Activated CD8-positive, alpha-beta T cell treated with anti-CD3 and anti-CD28 coated beads for 36 hours (primary cell): ENCODE data around the gene NHS. TPM values are rescaled to one million over a fixed set of nuclear protein-coding genes. Genes with fewer than 3 reads are reported as not detected.

ENCODE experiments used
- ATAC-seq: fragments of 200-7000 bp; cut with Tn5 transposase; one replicate; pipeline ENCODE4 v1.10.0; 2021; ENCODE audit warnings: mild to moderate bottlenecking, moderate library complexity
- CTCF ChIA-PET: fragments of 350-600 bp; sonication (Branson Sonifier 250); formaldehyde crosslinking; loops from one replicate; lab custom pipeline; 2021; ENCODE audit warnings: antibody characterized with exemption; lab: Charles Lee
- POLR2A ChIA-PET: fragments of 350-600 bp; sonication (Branson Sonifier 250); formaldehyde crosslinking; loops from one replicate; lab custom pipeline; 2021; ENCODE audit warnings: antibody characterized with exemption; lab: Charles Lee
- DNase-seq: peaks from one replicate; pipeline ENCODE4 v3.0.0-alpha.2; 2020
- H3K27ac Mint-ChIP-seq: one replicate; pipeline ENCODE4 v1.8.0; 2021; ENCODE audit warnings: mild to moderate bottlenecking, mixed read lengths
- H3K27me3 Mint-ChIP-seq: one replicate; pipeline ENCODE4 v1.8.0; 2021; ENCODE audit warnings: mixed read lengths
- H3K36me3 Mint-ChIP-seq: one replicate; pipeline ENCODE4 v1.8.0; 2021; ENCODE audit warnings: low read depth, mixed read lengths
- H3K4me1 Mint-ChIP-seq: one replicate; pipeline ENCODE4 v1.8.0; 2021; ENCODE audit warnings: low read depth, mixed read lengths
- H3K4me3 Mint-ChIP-seq: one replicate; pipeline ENCODE4 v1.8.0; 2021; ENCODE audit warnings: mild to moderate bottlenecking, moderate library complexity, mixed read lengths
- H3K9me3 Mint-ChIP-seq: one replicate; pipeline ENCODE4 v1.8.0; 2021; ENCODE audit warnings: mixed read lengths
- CTCF ChIP-seq: fragments of 200-600 bp; IDR thresholded peaks from one replicate; pipeline ENCODE4 v1.8.0; 2022; ENCODE audit warnings: antibody characterized with exemption, mild to moderate bottlenecking
- intact Hi-C: fragments of 100-400 bp; cut with micrococcal nuclease; formaldehyde crosslinking; loops from one replicate; pipeline ENCODE4 v1.10.0; 2022
- total RNA-seq, 2 experiments: library from RNA; stranded (reverse); gene quantifications; one replicate each; pipeline ENCODE4 v1.2.3, GENCODE V29; 2021

The NHS gene
- total RNA-seq, 2 experiments from 2014 or later, result 6.9 to 7.3 TPM

- H3K9me3 Mint-ChIP-seq, result no peaks in the 10 kb centered on the region
- ChIA-PET POLR2A (no interaction called here), CTCF (no interaction called here)
- intact Hi-C loops, result no loop called here
- DNase-seq (no peak), ATAC-seq (no peak)
- no peak overlapping the region for H3K4me3 Mint-ChIP-seq
- peaks cover 5% of the 10 kb centered on the region for H3K27me3 Mint-ChIP-seq
- H3K4me1 Mint-ChIP-seq, result no peaks in the 10 kb centered on the region
- H3K27ac Mint-ChIP-seq, result no peak overlapping the region
- H3K36me3 Mint-ChIP-seq, result no peaks in the 10 kb centered on the region
- TF ChIP-seq CTCF, result no peak
Measured at GRCh38 chrX:17597836-17598439, 222.9 kb downstream of the NHS start.

- Mint-ChIP-seq H3K27me3 (peaks cover 4% of the 10 kb centered on the region), H3K36me3 (no peaks in the 10 kb centered on the region), H3K9me3 (no peaks in the 10 kb centered on the region), H3K27ac (no peak overlapping the region), H3K4me1 (no peaks in the 10 kb centered on the region), H3K4me3 (no peak overlapping the region)
- no peak for ATAC-seq
- no peak for TF ChIP-seq CTCF
- intact Hi-C loops, result no loop called here
- CTCF ChIA-PET, result no interaction called here
- no peak for DNase-seq
- POLR2A ChIA-PET, result no interaction called here
Measured at GRCh38 chrX:17601441-17602200, 226.6 kb downstream of the NHS start.

- ChIA-PET POLR2A (no interaction called here), CTCF (no interaction called here)
- Mint-ChIP-seq H3K9me3 (no peaks in the 10 kb centered on the region), H3K4me1 (no peaks in the 10 kb centered on the region), H3K36me3 (no peaks in the 10 kb centered on the region), H3K4me3 (no peak overlapping the region), H3K27me3 (peaks cover 4% of the 10 kb centered on the region), H3K27ac (no peak overlapping the region)
- no peak for DNase-seq
- ATAC-seq, result no peak
- no peak for TF ChIP-seq CTCF
- intact Hi-C loops, result no loop called here
Measured at GRCh38 chrX:17602245-17602644, 227.2 kb downstream of the NHS start.

GRCh38 chrX:17603196-17603595 is 228.2 kb downstream of the NHS start:
- intact Hi-C loops, result no loop called here
- CTCF ChIA-PET, result no interaction called here

More at GRCh38 chrX:17603196-17603595, 228.2 kb downstream of the NHS start:
- POLR2A ChIA-PET, result no interaction called here
- no peak for ATAC-seq
- no peak overlapping the region for H3K27ac Mint-ChIP-seq
- H3K9me3 Mint-ChIP-seq, result no peaks in the 10 kb centered on the region
- H3K4me1 Mint-ChIP-seq, result no peaks in the 10 kb centered on the region
- DNase-seq, result no peak
- no peak for TF ChIP-seq CTCF
- H3K27me3 Mint-ChIP-seq, result peaks cover 4% of the 10 kb centered on the region
- H3K36me3 Mint-ChIP-seq, result no peaks in the 10 kb centered on the region
- no peak overlapping the region for H3K4me3 Mint-ChIP-seq
